Left renal cortex interstitium (tissue), 4 donors: ENCODE measurements around the gene KHDRBS2. TPM values are rescaled to one million over a fixed set of nuclear protein-coding genes. Genes with fewer than 3 reads are reported as not detected.

Source experiments
- DNase-seq, 4 donors: peaks; one replicate each; pipeline ENCODE4 v3.0.0-alpha.2; 2013; ENCODE audit warnings: low read depth in 4 of 4, low spot score in 2 of 4, missing footprints in 1 of 4
- polyA plus RNA-seq, 4 donors: library from polyadenylated mRNA; unstranded; fragments of 120-200 nt; gene quantifications; one replicate each; pipeline ENCODE4 v1.2.1, GENCODE V29; 2013; ENCODE audit not compliant: insufficient read length in 4 of 4

The KHDRBS2 gene
- polyA plus RNA-seq, 4 donors = 1.7 to 2.3 (median 2.1) TPM

GRCh38 chr6:61649845-61650244 lies 636.2 kb downstream of the KHDRBS2 start:
- DNase-seq = no peak

GRCh38 chr6:61640463-61640862 lies 645.6 kb downstream of the KHDRBS2 start:
- no peak for DNase-seq
